ENCODE measurements around the gene BMAL1. TPM values are rescaled to one million over a fixed set of nuclear protein-coding genes. Genes with fewer than 3 reads are reported as not detected.

The BMAL1 gene
- polyA plus RNA-seq, 1 donor (not counting 4 experiments of a cell fraction or from before 2014, with no cell fraction given) = 27.5 TPM

- TF ChIP-seq CTCF (optimal IDR thresholded peaks at IDR 0.05 in 1 of 3, IDR thresholded peaks at IDR 0.05 in 1 of 3, conservative IDR thresholded peaks at IDR 0.05 in 1 of 3; ENCODE audit: extremely low read depth in 1 of 3, insufficient read depth in 2 of 3, low read length in 3 of 3) = no peak
- TF ChIP-seq EZH2 (IDR thresholded peaks at IDR 0.05; ENCODE audit: low read length) = no peak
- Histone ChIP-seq H3K4me1 (ENCODE audit: control insufficient read depth, extremely low read depth, insufficient read depth, low read length) (peaks cover 7% of the 10 kb centered on the region), H3K79me2 (ENCODE audit: control insufficient read depth, insufficient read depth, low read length) (no peaks in the 10 kb centered on the region), H2AFZ (ENCODE audit: control insufficient read depth, low read length) (no peak overlapping the region), H3K4me2 (ENCODE audit: control insufficient read depth, extremely low read depth, insufficient read depth, low read depth, low read length) (no peak overlapping the region), H3K9ac (ENCODE audit: control insufficient read depth, extremely low read depth, insufficient read depth, low read length) (no peak overlapping the region), H3K9me1 (ENCODE audit: control insufficient read depth, extremely low read depth, insufficient read depth, low read length) (no peaks in the 10 kb centered on the region), H3K9me3 (ENCODE audit: control insufficient read depth, low read depth, low read length) (no peaks in the 10 kb centered on the region), H4K20me1 (ENCODE audit: control insufficient read depth, extremely low read depth, insufficient read depth, low read length) (no peaks in the 10 kb centered on the region), H3K27me3 (ENCODE audit: control insufficient read depth, extremely low read depth, insufficient read depth, low read length) (no peaks in the 10 kb centered on the region), H3K4me3 (ENCODE audit: control insufficient read depth in 2 of 3, extremely low read depth in 1 of 3, insufficient read depth in 2 of 3, low read depth in 1 of 3, low read length in 3 of 3) (no peak overlapping the region), H3K27ac (ENCODE audit: control insufficient read depth, insufficient read depth, low read length) (no peak overlapping the region), H3K36me3 (ENCODE audit: control insufficient read depth in 2 of 2, extremely low read depth in 1 of 2, insufficient read depth in 2 of 2, low read length in 2 of 2) (no peaks in the 10 kb centered on the region)
- dilution Hi-C loops (cut with MboI; ENCODE audit: extremely low pct_ligation_motif_present, low sequenced_read_pairs) = no loop called here
- FAIRE-seq = no peak
- DNase-seq (ENCODE audit: low read depth, low spot score) = no peak
These were observed 44.3 kb upstream of the BMAL1 start for GRCh38 chr11:13233173-13233745.

GRCh38 chr11:13235895-13236294, 41.7 kb upstream of the BMAL1 start:
- H3K4me1 ChIP-seq (ENCODE audit: control insufficient read depth, extremely low read depth, insufficient read depth, low read length) = peaks cover 7% of the 10 kb centered on the region
- H3K9ac ChIP-seq (ENCODE audit: control insufficient read depth, extremely low read depth, insufficient read depth, low read length) = no peak overlapping the region
- dilution Hi-C loops (cut with MboI; ENCODE audit: extremely low pct_ligation_motif_present, low sequenced_read_pairs) = no loop called here
- no peak for DNase-seq (ENCODE audit: low read depth, low spot score)
- H3K27ac ChIP-seq (ENCODE audit: control insufficient read depth, insufficient read depth, low read length) = no peak overlapping the region
- H3K36me3 ChIP-seq (ENCODE audit: control insufficient read depth in 2 of 2, extremely low read depth in 1 of 2, insufficient read depth in 2 of 2, low read length in 2 of 2) = no peaks in the 10 kb centered on the region
- no peaks in the 10 kb centered on the region for H3K9me3 ChIP-seq (ENCODE audit: control insufficient read depth, low read depth, low read length)
- no peak overlapping the region for H2AFZ ChIP-seq (ENCODE audit: control insufficient read depth, low read length)
- FAIRE-seq = no peak
- no peak overlapping the region for H3K4me2 ChIP-seq (ENCODE audit: control insufficient read depth, extremely low read depth, insufficient read depth, low read depth, low read length)
- no peaks in the 10 kb centered on the region for H4K20me1 ChIP-seq (ENCODE audit: control insufficient read depth, extremely low read depth, insufficient read depth, low read length)
- no peaks in the 10 kb centered on the region for H3K27me3 ChIP-seq (ENCODE audit: control insufficient read depth, extremely low read depth, insufficient read depth, low read length)
- H3K79me2 ChIP-seq (ENCODE audit: control insufficient read depth, insufficient read depth, low read length) = no peaks in the 10 kb centered on the region
- no peak for TF ChIP-seq EZH2 (IDR thresholded peaks at IDR 0.05; ENCODE audit: low read length)
- no peak for TF ChIP-seq CTCF (optimal IDR thresholded peaks at IDR 0.05 in 1 of 3, IDR thresholded peaks at IDR 0.05 in 1 of 3, conservative IDR thresholded peaks at IDR 0.05 in 1 of 3; ENCODE audit: extremely low read depth in 1 of 3, insufficient read depth in 2 of 3, low read length in 3 of 3)
- no peak overlapping the region for H3K4me3 ChIP-seq (ENCODE audit: control insufficient read depth in 2 of 3, extremely low read depth in 1 of 3, insufficient read depth in 2 of 3, low read depth in 1 of 3, low read length in 3 of 3)
- no peaks in the 10 kb centered on the region for H3K9me1 ChIP-seq (ENCODE audit: control insufficient read depth, extremely low read depth, insufficient read depth, low read length)

Data from keratinocyte (primary cell).